Breast epithelium (tissue), 4 donors: ENCODE measurements around the gene PRKCG. TPM values are rescaled to one million over a fixed set of nuclear protein-coding genes. Genes with fewer than 3 reads are reported as not detected.
A peak's percentile ranks its signal among the peaks of the same experiment; 100 is the strongest.

Experiments
- DNase-seq, 2 donors: peaks; one replicate each; pipeline ENCODE4 v3.0.0-alpha.2; 2019; ENCODE audit warnings: low spot score in 2 of 2
- H3K27ac ChIP-seq, 2 donors: fragments of 200-600 bp; sonication (generic) in 1 of 2; one replicate each; pipeline ENCODE4 v1.5.1; 2016 to 2019; ENCODE audit warnings: mild to moderate bottlenecking in 1 of 2
- H3K27me3 ChIP-seq, 2 donors: fragments of 200-600 bp; sonication (generic) in 1 of 2; one replicate each; pipeline versions ENCODE4 v1.5.1 to v1.6.0; 2017 to 2019; ENCODE audit warnings: control low read depth in 1 of 2, mild to moderate bottlenecking in 1 of 2
- H3K36me3 ChIP-seq: fragments of 200-600 bp; one replicate; pipeline ENCODE4 v1.5.1; 2019
- H3K4me1 ChIP-seq, 2 donors: fragments of 200-600 bp; sonication (generic); one replicate each; pipeline ENCODE4 v1.5.1; 2016 to 2019; ENCODE audit warnings: control low read depth in 1 of 2
- H3K4me3 ChIP-seq, 3 donors: fragments of 200-600 bp; sonication (generic); 1 replicate in 2 of 3; 2 replicates in 1 of 3; pipeline ENCODE4 v1.5.1; 2016 to 2019; ENCODE audit warnings: mild to moderate bottlenecking in 3 of 3, moderate library complexity in 2 of 3
- H3K9me3 ChIP-seq, 2 donors: fragments of 200-600 bp; sonication (generic) in 1 of 2; one replicate each; pipeline ENCODE4 v1.5.1; 2016 to 2019; ENCODE audit warnings: control low read depth in 1 of 2
- CTCF ChIP-seq, 3 donors: fragments of 450-650 bp; IDR thresholded peaks; one replicate each; pipeline ENCODE4 v1.5.1; 2016 to 2017; ENCODE audit warnings: antibody characterized with exemption in 3 of 3, mild to moderate bottlenecking in 3 of 3, moderate library complexity in 3 of 3
- POLR2A ChIP-seq: fragments of 450-650 bp; IDR thresholded peaks from one replicate; pipeline ENCODE4 v1.6.1; 2016; ENCODE audit warnings: antibody characterized with exemption, mild to moderate bottlenecking, moderate library complexity
- POLR2AphosphoS5 ChIP-seq, 3 donors: sonication (generic); formaldehyde crosslinking; IDR thresholded peaks; one replicate each; pipeline ENCODE4 v1.6.1; 2017; ENCODE audit warnings: antibody characterized with exemption in 3 of 3
- intact Hi-C: fragments of 100-400 bp; cut with DNase I; formaldehyde crosslinking; loops from one replicate; pipeline ENCODE4 v1.15.1; 2023; ENCODE audit warnings: low total_unique reads
- total RNA-seq, 3 donors: library from RNA; depleted of rRNA; stranded (reverse); fragments of >200 nt; gene quantifications; one replicate each; pipeline ENCODE4 v1.1.0, GENCODE V29; 2016

PRKCG gene
- total RNA-seq, 3 donors from 2014 or later: not detected

- no peak for TF ChIP-seq CTCF (IDR thresholded peaks at IDR 0.05)
- no peak for TF ChIP-seq POLR2A
- no peak for TF ChIP-seq POLR2AphosphoS5 (IDR thresholded peaks at IDR 0.05)
- DNase-seq: no peak
- Histone ChIP-seq H3K27ac (no peak overlapping the region), H3K27me3 (no peaks in the 10 kb centered on the region), H3K9me3 (no peaks in the 10 kb centered on the region), H3K4me1 (no peaks in the 10 kb centered on the region), H3K36me3 (peaks cover 11% of the 10 kb centered on the region), H3K4me3 (no peak overlapping the region)
- intact Hi-C loops: loop anchor here (10.0 kb wide), 1 partner anchor 239 kb away; the partner anchor contains the start of genes PRPF31 and TFPT
Measured at GRCh38 chr19:53875602-53876325, 6.2 kb upstream of the PRKCG start.

- no peak overlapping the region for H3K4me3 ChIP-seq
- H3K4me1 ChIP-seq: peaks cover 0 to 4% of the 10 kb centered on the region in 2 donors
- H3K27ac ChIP-seq: no peak overlapping the region
- no peak for DNase-seq
- intact Hi-C loops: loop anchor here (10.0 kb wide), 1 partner anchor 238 kb away; the partner anchor contains the start of genes PRPF31 and TFPT
- H3K9me3 ChIP-seq: no peaks in the 10 kb centered on the region
- peaks cover 0 to 8% of the 10 kb centered on the region in 2 donors for H3K27me3 ChIP-seq
- H3K36me3 ChIP-seq: peaks cover 11% of the 10 kb centered on the region
- TF ChIP-seq POLR2AphosphoS5 (IDR thresholded peaks at IDR 0.05): no peak
- no peak for TF ChIP-seq POLR2A
- no peak for TF ChIP-seq CTCF (IDR thresholded peaks at IDR 0.05)
Measured at GRCh38 chr19:53876651-53877224, 5.3 kb upstream of the PRKCG start.

GRCh38 chr19:53877361-53877766 lies 4.6 kb upstream of the PRKCG start:
- TF ChIP-seq POLR2AphosphoS5 (IDR thresholded peaks at IDR 0.05): no peak
- TF ChIP-seq POLR2A: no peak
- TF ChIP-seq CTCF (IDR thresholded peaks at IDR 0.05): no peak
- Histone ChIP-seq H3K27ac (no peak overlapping the region), H3K36me3 (peaks cover 11% of the 10 kb centered on the region), H3K4me3 (no peak overlapping the region), H3K9me3 (no peaks in the 10 kb centered on the region), H3K4me1 (peaks cover 0 to 9% of the 10 kb centered on the region in 2 donors), H3K27me3 (peaks cover 0 to 14% of the 10 kb centered on the region in 2 donors)
- intact Hi-C loops: loop anchor here (10.0 kb wide), 1 partner anchor 237 kb away; the partner anchor contains the start of genes PRPF31 and TFPT
- no peak for DNase-seq

GRCh38 chr19:53878776-53879139 lies 3.2 kb upstream of the PRKCG start:
- H3K36me3 ChIP-seq: peaks cover 8% of the 10 kb centered on the region
- TF ChIP-seq POLR2A (no peak), CTCF (IDR thresholded peaks at IDR 0.05) (no peak), POLR2AphosphoS5 (IDR thresholded peaks at IDR 0.05) (no peak)
- H3K27ac ChIP-seq: no peak overlapping the region
- H3K27me3 ChIP-seq: peaks cover 0 to 28% of the 10 kb centered on the region in 2 donors
- H3K9me3 ChIP-seq: no peaks in the 10 kb centered on the region
- intact Hi-C loops: loop anchor here (10.0 kb wide), 1 partner anchor 236 kb away; the partner anchor contains the start of genes PRPF31 and TFPT
- H3K4me3 ChIP-seq: peak overlapping the region; percentile 42 to 72 (median 54)
- no peak for DNase-seq
- peaks cover 0 to 9% of the 10 kb centered on the region in 2 donors for H3K4me1 ChIP-seq
